KOPT-K1 (cell line): ENCODE data around the gene CMPK2.

Experiments used
- H3K27ac ChIP-seq: fragments of 200-600 bp; sonication (generic); 2 replicates; pipeline ENCODE4 v1.5.1; 2016; ENCODE audit warnings: antibody characterized with exemption, mild to moderate bottlenecking, low read depth, low read length; ENCODE audit not compliant: poor library complexity, severe bottlenecking
- H3K36me3 ChIP-seq: fragments of 200-600 bp; sonication (generic); 2 replicates; pipeline ENCODE4 v1.5.1; 2017; ENCODE audit warnings: antibody characterized with exemption, mild to moderate bottlenecking, low read length, moderate library complexity; ENCODE audit not compliant: insufficient read depth
- H3K9me3 ChIP-seq: fragments of 200-600 bp; sonication (generic); 2 replicates; pipeline ENCODE4 v1.5.1; 2017; ENCODE audit warnings: antibody characterized with exemption, low read length, mild to moderate bottlenecking; ENCODE audit not compliant: insufficient read depth, poor library complexity, severe bottlenecking

Gene CMPK2

GRCh38 chr2:6818012-6818411 lies 47.7 kb downstream of the CMPK2 start:
- H3K27ac ChIP-seq, result no peak overlapping the region
- no peaks in the 10 kb centered on the region for H3K9me3 ChIP-seq
- no peaks in the 10 kb centered on the region for H3K36me3 ChIP-seq

DNA sequence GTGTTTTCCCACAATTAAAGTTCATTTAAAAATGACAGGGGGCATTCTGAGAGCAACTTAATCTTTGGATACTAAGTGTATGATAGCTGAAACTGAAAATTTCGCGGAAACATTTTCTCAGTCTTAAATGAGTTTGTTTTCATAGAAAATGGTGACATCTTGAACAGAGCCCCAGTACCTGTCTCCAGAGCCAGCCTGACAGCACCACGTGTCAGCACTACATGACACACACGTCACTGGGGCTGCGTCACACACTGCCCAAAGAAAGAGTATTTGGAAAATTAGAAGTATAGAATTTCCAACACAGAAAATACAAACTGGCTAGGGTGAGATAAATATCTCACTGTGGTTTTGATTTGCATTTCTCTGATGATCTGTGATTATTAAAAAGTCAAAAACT lies 50.8 kb downstream of the CMPK2 start:
- Histone ChIP-seq H3K9me3 (no peaks in the 10 kb centered on the region), H3K36me3 (no peaks in the 10 kb centered on the region), H3K27ac (no peak overlapping the region)

GRCh38 chr2:6814312-6814711 lies 51.4 kb downstream of the CMPK2 start:
- Histone ChIP-seq H3K27ac (no peak overlapping the region), H3K36me3 (no peaks in the 10 kb centered on the region)

GRCh38 chr2:6813573-6813972 lies 52.1 kb downstream of the CMPK2 start:
- Histone ChIP-seq H3K36me3 (no peaks in the 10 kb centered on the region), H3K9me3 (no peaks in the 10 kb centered on the region), H3K27ac (no peak overlapping the region)

More at GRCh38 chr2:6814312-6814711, 51.4 kb downstream of the CMPK2 start:
- no peaks in the 10 kb centered on the region for H3K9me3 ChIP-seq

GRCh38 chr2:6812857-6813530 lies 52.7 kb downstream of the CMPK2 start:
- H3K9me3 ChIP-seq, result no peaks in the 10 kb centered on the region
- H3K36me3 ChIP-seq, result no peaks in the 10 kb centered on the region
- no peak overlapping the region for H3K27ac ChIP-seq

GRCh38 chr2:6810961-6811360 lies 54.7 kb downstream of the CMPK2 start:
- H3K9me3 ChIP-seq, result no peaks in the 10 kb centered on the region
- no peaks in the 10 kb centered on the region for H3K36me3 ChIP-seq
- no peak overlapping the region for H3K27ac ChIP-seq

DNA sequence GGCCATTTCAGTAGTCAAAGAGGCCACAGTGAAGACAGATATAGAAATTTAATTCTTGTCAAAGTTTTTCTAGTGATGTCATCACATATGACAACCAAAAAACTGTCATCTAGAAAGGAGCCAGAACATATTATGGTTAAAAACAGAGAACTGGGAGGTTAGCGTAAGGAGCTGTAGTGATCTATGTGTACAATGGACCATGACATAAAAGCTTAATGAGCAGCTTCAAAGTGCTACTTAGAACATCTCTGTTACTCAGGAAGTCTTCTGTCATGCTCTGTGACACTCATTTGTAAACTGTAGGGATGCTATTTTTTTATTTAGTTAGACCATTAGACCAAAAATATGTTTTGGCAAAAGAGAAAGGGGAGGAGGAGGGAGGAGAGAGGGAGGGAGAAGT lies 57.3 kb downstream of the CMPK2 start:
- no peaks in the 10 kb centered on the region for H3K9me3 ChIP-seq
- H3K36me3 ChIP-seq, result no peaks in the 10 kb centered on the region
- H3K27ac ChIP-seq, result no peak overlapping the region

GRCh38 chr2:6806604-6807003 lies 59.1 kb downstream of the CMPK2 start:
- H3K36me3 ChIP-seq, result no peaks in the 10 kb centered on the region
- H3K9me3 ChIP-seq, result no peaks in the 10 kb centered on the region
- H3K27ac ChIP-seq, result no peak overlapping the region

GRCh38 chr2:6800553-6800952 lies 65.2 kb downstream of the CMPK2 start:
- Histone ChIP-seq H3K36me3 (no peaks in the 10 kb centered on the region), H3K27ac (no peak overlapping the region), H3K9me3 (no peaks in the 10 kb centered on the region)
